Osteoblast (primary cell): ENCODE results near the gene RNASEH2B. TPM values are rescaled to one million over a fixed set of nuclear protein-coding genes. Genes with fewer than 3 reads are reported as not detected.

Experiments used
- DNase-seq: peaks from one replicate; pipeline ENCODE4 v3.0.0; 2011; ENCODE audit warnings: low spot score, mixed read lengths; ENCODE audit not compliant: insufficient read length; ENCODE audit errors: missing footprints
- H2AFZ ChIP-seq: 2 replicates; pipeline ENCODE4 v1.6.0; 2011; ENCODE audit warnings: mild to moderate bottlenecking, low read length
- H3K27ac ChIP-seq: 2 replicates; pipeline ENCODE4 v1.5.1; 2011; ENCODE audit warnings: mild to moderate bottlenecking, low read depth, low read length, moderate library complexity
- H3K27me3 ChIP-seq: 2 replicates; pipeline ENCODE4 v1.6.0; 2012; ENCODE audit warnings: mild to moderate bottlenecking, control low read depth, inconsistent platforms, low read length, moderate library complexity; ENCODE audit not compliant: insufficient read depth
- H3K36me3 ChIP-seq: 2 replicates; pipeline ENCODE4 v1.5.1; 2011; ENCODE audit warnings: mild to moderate bottlenecking, low read length, control low read depth, moderate library complexity; ENCODE audit not compliant: insufficient read depth
- H3K4me1 ChIP-seq: 2 replicates; pipeline ENCODE4 v1.5.1; 2011; ENCODE audit warnings: mild to moderate bottlenecking, low read length, control low read depth, moderate library complexity; ENCODE audit not compliant: insufficient read depth
- H3K4me2 ChIP-seq: 2 replicates; pipeline ENCODE4 v1.6.0; 2011; ENCODE audit warnings: mild to moderate bottlenecking, low read length; ENCODE audit not compliant: insufficient read depth
- H3K4me3 ChIP-seq: fragments of 200-600 bp; sonication (generic); 3 replicates; pipeline ENCODE4 v1.5.1; 2012; ENCODE audit warnings: mild to moderate bottlenecking, low read length, inconsistent platforms; ENCODE audit not compliant: insufficient read depth
- H3K79me2 ChIP-seq: 2 replicates; pipeline ENCODE4 v1.6.0; 2012; ENCODE audit warnings: mild to moderate bottlenecking, low read length, control low read depth, inconsistent platforms; ENCODE audit not compliant: insufficient read depth
- H3K9me3 ChIP-seq: 2 replicates; pipeline ENCODE4 v1.5.1; 2011; ENCODE audit warnings: low read depth, low read length, control low read depth
- H4K20me1 ChIP-seq: 2 replicates; pipeline ENCODE4 v1.6.0; 2012; ENCODE audit warnings: mild to moderate bottlenecking, low read length, control low read depth; ENCODE audit not compliant: insufficient read depth
- CTCF ChIP-seq: IDR thresholded peaks from 2 replicates; pipeline ENCODE4 v1.5.1; 2011; ENCODE audit warnings: mild to moderate bottlenecking, low read depth, low read length, moderate library complexity; ENCODE audit errors: extremely low read depth
- total RNA-seq: library from RNA; depleted of rRNA; stranded (reverse); fragments of >200 nt; gene quantifications from 2 replicates; pipeline ENCODE4 v1.2.3, GENCODE V29; 2012

The RNASEH2B gene
- total RNA-seq, 1 donor: 47.4 TPM

- Histone ChIP-seq H3K4me2 (no peak overlapping the region), H3K27ac (no peak overlapping the region), H4K20me1 (peaks cover 5% of the 10 kb centered on the region), H3K9me3 (peaks cover 3% of the 10 kb centered on the region), H3K4me3 (no peak overlapping the region), H3K4me1 (peaks cover 17% of the 10 kb centered on the region), H3K27me3 (no peaks in the 10 kb centered on the region), H3K36me3 (peaks cover 3% of the 10 kb centered on the region), H2AFZ (no peak overlapping the region), H3K79me2 (peaks cover 83% of the 10 kb centered on the region)
- no peak for TF ChIP-seq CTCF
- DNase-seq: no peak
Measured at GRCh38 chr13:50918567-50918966, 9.0 kb downstream of the RNASEH2B start.

GRCh38 chr13:50919277-50919676 is 9.7 kb downstream of the RNASEH2B start:
- H3K36me3 ChIP-seq: peaks cover 3% of the 10 kb centered on the region
- no peak overlapping the region for H3K4me3 ChIP-seq
- H3K79me2 ChIP-seq: peaks cover 82% of the 10 kb centered on the region
- TF ChIP-seq CTCF: no peak
- H3K4me2 ChIP-seq: no peak overlapping the region
- H3K4me1 ChIP-seq: peaks cover 13% of the 10 kb centered on the region
- H3K27ac ChIP-seq: no peak overlapping the region
- no peaks in the 10 kb centered on the region for H3K27me3 ChIP-seq
- DNase-seq: no peak
- no peak overlapping the region for H2AFZ ChIP-seq
- peaks cover 5% of the 10 kb centered on the region for H4K20me1 ChIP-seq
- H3K9me3 ChIP-seq: peaks cover 3% of the 10 kb centered on the region

GRCh38 chr13:50921706-50922105 is 12.1 kb downstream of the RNASEH2B start:
- Histone ChIP-seq H3K79me2 (peaks cover 78% of the 10 kb centered on the region), H3K4me1 (no peaks in the 10 kb centered on the region), H3K36me3 (peaks cover 3% of the 10 kb centered on the region), H3K9me3 (peaks cover 6% of the 10 kb centered on the region), H4K20me1 (peaks cover 2% of the 10 kb centered on the region), H3K4me3 (no peak overlapping the region), H3K4me2 (no peak overlapping the region), H2AFZ (no peak overlapping the region), H3K27me3 (no peaks in the 10 kb centered on the region), H3K27ac (no peak overlapping the region)
- no peak for DNase-seq
- no peak for TF ChIP-seq CTCF

GRCh38 chr13:50923272-50923671 is 13.7 kb downstream of the RNASEH2B start:
- Histone ChIP-seq H3K4me3 (no peak overlapping the region), H3K27ac (no peak overlapping the region), H3K4me2 (no peak overlapping the region), H3K27me3 (no peaks in the 10 kb centered on the region), H3K79me2 (peaks cover 69% of the 10 kb centered on the region), H3K9me3 (peaks cover 6% of the 10 kb centered on the region), H3K36me3 (peaks cover 3% of the 10 kb centered on the region), H4K20me1 (peaks cover 2% of the 10 kb centered on the region), H2AFZ (no peak overlapping the region), H3K4me1 (no peaks in the 10 kb centered on the region)
- TF ChIP-seq CTCF: no peak
- peak; percentile 36 for DNase-seq
